Fibroblast of the aortic adventitia (primary cell): ENCODE results near the gene CAMTA2. TPM values are rescaled to one million over a fixed set of nuclear protein-coding genes. Genes with fewer than 3 reads are reported as not detected.

Experiments
- DNase-seq: peaks from one replicate; pipeline ENCODE4 v3.0.0-alpha.2; 2010; ENCODE audit warnings: low read depth
- H3K4me3 ChIP-seq: 2 replicates; pipeline ENCODE4 v1.5.1; 2011; ENCODE audit warnings: low read depth, mild to moderate bottlenecking, control low read depth, low read length, moderate library complexity
- total RNA-seq: library from RNA; depleted of rRNA; stranded (reverse); fragments of >200 nt; gene quantifications from 2 replicates; pipeline ENCODE4 v1.2.3, GENCODE V29; 2012; ENCODE audit warnings: low replicate concordance
- TF ChIP-seq, protein P1 (sequence below): IDR thresholded peaks from 2 replicates; pipeline ENCODE4 v1.5.1; 2011; ENCODE audit warnings: mild to moderate bottlenecking, low read length, control low read depth, inconsistent platforms; ENCODE audit not compliant: insufficient read depth

Gene CAMTA2
- total RNA-seq, 1 donor = 21.1 TPM

- DNase-seq = no peak
- TF ChIP-seq, protein P1, sequence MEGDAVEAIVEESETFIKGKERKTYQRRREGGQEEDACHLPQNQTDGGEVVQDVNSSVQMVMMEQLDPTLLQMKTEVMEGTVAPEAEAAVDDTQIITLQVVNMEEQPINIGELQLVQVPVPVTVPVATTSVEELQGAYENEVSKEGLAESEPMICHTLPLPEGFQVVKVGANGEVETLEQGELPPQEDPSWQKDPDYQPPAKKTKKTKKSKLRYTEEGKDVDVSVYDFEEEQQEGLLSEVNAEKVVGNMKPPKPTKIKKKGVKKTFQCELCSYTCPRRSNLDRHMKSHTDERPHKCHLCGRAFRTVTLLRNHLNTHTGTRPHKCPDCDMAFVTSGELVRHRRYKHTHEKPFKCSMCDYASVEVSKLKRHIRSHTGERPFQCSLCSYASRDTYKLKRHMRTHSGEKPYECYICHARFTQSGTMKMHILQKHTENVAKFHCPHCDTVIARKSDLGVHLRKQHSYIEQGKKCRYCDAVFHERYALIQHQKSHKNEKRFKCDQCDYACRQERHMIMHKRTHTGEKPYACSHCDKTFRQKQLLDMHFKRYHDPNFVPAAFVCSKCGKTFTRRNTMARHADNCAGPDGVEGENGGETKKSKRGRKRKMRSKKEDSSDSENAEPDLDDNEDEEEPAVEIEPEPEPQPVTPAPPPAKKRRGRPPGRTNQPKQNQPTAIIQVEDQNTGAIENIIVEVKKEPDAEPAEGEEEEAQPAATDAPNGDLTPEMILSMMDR = no peak
- no peak overlapping the region for H3K4me3 ChIP-seq
Observed at GRCh38 chr17:4974115-4974670, 13.3 kb downstream of the CAMTA2 start.

DNA sequence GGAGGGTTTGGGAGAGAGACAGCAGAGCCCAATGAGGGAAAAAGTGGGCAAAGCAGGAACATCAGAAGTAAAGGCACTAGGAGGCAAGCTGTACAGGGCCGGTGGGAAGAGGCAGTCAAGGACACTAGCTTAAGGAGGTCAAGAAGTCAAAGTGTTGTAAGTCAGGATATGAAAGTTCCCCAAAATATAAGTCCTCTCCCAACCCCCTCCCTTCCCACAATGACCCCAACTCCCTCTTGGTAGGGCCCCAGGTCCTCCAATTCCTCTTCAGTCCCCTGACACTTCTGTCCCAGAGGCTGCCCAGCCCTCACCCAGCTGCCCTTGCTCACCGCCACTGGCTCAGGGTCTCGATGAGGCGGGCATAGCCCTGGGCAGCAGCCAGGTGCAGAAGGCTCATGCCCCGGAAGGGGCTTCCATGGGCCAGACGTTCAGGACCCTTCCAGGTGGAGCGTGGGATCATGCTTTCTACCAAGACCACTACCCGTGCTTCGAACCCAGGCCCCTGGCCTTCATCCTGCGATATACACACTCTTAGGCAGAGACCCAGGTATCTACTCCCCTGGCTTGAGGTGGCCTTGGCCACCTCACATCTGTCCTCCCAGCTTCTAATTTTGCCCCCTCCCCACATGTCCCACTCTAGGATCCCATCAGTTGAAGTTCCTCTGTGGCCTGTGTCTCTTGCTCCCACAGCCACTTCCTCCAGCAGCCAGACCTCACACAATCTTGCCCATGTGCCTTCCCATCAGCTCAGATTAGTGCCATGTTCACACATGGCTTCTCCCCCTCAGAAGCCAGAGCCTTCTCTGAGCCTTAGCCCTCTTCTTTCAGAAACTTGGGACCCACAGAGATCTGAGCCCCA lies 14.0 kb downstream of the CAMTA2 start:
- H3K4me3 ChIP-seq = no peak overlapping the region
- no peak for DNase-seq
- TF ChIP-seq, protein P1 = no peak

- TF ChIP-seq, protein P1 = no peak
Observed at GRCh38 chr17:4972752-4973151, 14.7 kb downstream of the CAMTA2 start.

GRCh38 chr17:4972322-4972721 lies 15.2 kb downstream of the CAMTA2 start:
- no peak for DNase-seq
- H3K4me3 ChIP-seq = no peak overlapping the region
- TF ChIP-seq, protein P1 = no peak

More at GRCh38 chr17:4972752-4973151, 14.7 kb downstream of the CAMTA2 start:
- no peak for DNase-seq
- no peak overlapping the region for H3K4me3 ChIP-seq

- no peak for DNase-seq
Observed at GRCh38 chr17:4971826-4972225, 15.6 kb downstream of the CAMTA2 start.

GRCh38 chr17:4970273-4970672 lies 17.2 kb downstream of the CAMTA2 start:
- TF ChIP-seq, protein P1 = no peak
- DNase-seq = no peak
- no peak overlapping the region for H3K4me3 ChIP-seq

More at GRCh38 chr17:4971826-4972225, 15.6 kb downstream of the CAMTA2 start:
- H3K4me3 ChIP-seq = no peak overlapping the region
- TF ChIP-seq, protein P1 = no peak
